ENCODE results near the gene TTC7B. TPM values are rescaled to one million over a fixed set of nuclear protein-coding genes. Genes with fewer than 3 reads are reported as not detected.

Gene TTC7B
- total and polyA plus RNA-seq, 9 of the 15 experiments (the other 6 are each of a cell fraction or from before 2014, with no cell fraction given) = 2.2 to 77.2 (median 36.7) TPM

DNA sequence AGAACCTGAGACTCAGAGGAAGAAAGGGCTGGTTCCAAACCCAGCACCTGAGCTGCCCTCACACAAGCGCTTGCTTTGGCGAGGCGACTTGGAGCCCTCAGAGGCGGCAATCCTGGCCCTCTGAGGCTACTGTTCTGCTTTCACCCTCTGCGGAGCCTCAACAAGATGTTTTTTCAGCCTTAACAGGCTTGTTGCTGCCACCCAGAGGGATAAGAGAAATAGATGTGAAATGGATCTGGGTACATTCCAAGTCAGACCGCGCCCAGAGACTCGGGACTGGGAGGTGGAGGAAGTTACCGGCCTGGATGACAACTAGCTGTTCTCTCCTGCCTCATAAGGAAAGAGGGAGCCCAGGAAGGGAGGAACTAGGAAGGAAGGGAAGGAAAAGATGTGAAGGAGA lies 89.6 kb downstream of the TTC7B start:
- FAIRE-seq = no peak
- H4K20me1 ChIP-seq (replicated peaks; ENCODE audit: control insufficient read depth, insufficient read depth, low read length) = no peaks in the 10 kb centered on the region
- no peak overlapping the region for H2AFZ ChIP-seq (ENCODE audit: low read depth, low read length)
- no peak overlapping the region for H3K27ac ChIP-seq (ENCODE audit: extremely low read depth, low read depth, low read length)
- no peak for TF ChIP-seq STAT5A (IDR thresholded peaks at IDR 0.05; ENCODE audit: borderline replicate concordance, low read length)
- TF ChIP-seq HNRNPL (IDR thresholded peaks at IDR 0.05; ENCODE audit: low read depth, low read length) = no peak
- TF ChIP-seq, protein P1, sequence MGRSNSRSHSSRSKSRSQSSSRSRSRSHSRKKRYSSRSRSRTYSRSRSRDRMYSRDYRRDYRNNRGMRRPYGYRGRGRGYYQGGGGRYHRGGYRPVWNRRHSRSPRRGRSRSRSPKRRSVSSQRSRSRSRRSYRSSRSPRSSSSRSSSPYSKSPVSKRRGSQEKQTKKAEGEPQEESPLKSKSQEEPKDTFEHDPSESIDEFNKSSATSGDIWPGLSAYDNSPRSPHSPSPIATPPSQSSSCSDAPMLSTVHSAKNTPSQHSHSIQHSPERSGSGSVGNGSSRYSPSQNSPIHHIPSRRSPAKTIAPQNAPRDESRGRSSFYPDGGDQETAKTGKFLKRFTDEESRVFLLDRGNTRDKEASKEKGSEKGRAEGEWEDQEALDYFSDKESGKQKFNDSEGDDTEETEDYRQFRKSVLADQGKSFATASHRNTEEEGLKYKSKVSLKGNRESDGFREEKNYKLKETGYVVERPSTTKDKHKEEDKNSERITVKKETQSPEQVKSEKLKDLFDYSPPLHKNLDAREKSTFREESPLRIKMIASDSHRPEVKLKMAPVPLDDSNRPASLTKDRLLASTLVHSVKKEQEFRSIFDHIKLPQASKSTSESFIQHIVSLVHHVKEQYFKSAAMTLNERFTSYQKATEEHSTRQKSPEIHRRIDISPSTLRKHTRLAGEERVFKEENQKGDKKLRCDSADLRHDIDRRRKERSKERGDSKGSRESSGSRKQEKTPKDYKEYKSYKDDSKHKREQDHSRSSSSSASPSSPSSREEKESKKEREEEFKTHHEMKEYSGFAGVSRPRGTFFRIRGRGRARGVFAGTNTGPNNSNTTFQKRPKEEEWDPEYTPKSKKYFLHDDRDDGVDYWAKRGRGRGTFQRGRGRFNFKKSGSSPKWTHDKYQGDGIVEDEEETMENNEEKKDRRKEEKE (IDR thresholded peaks at IDR 0.05; ENCODE audit: borderline replicate concordance in 1 of 2, control insufficient read depth in 1 of 2, low read depth in 2 of 2, low read length in 1 of 2) = no peak
- TF ChIP-seq, protein P2, sequence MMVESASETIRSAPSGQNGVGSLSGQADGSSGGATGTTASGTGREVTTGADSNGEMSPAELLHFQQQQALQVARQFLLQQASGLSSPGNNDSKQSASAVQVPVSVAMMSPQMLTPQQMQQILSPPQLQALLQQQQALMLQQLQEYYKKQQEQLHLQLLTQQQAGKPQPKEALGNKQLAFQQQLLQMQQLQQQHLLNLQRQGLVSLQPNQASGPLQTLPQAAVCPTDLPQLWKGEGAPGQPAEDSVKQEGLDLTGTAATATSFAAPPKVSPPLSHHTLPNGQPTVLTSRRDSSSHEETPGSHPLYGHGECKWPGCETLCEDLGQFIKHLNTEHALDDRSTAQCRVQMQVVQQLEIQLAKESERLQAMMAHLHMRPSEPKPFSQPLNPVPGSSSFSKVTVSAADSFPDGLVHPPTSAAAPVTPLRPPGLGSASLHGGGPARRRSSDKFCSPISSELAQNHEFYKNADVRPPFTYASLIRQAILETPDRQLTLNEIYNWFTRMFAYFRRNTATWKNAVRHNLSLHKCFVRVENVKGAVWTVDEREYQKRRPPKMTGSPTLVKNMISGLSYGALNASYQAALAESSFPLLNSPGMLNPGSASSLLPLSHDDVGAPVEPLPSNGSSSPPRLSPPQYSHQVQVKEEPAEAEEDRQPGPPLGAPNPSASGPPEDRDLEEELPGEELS (CRISPR knock-in tag; IDR thresholded peaks at IDR 0.05; ENCODE audit: borderline replicate concordance) = no peak
- TF ChIP-seq, protein P3, sequence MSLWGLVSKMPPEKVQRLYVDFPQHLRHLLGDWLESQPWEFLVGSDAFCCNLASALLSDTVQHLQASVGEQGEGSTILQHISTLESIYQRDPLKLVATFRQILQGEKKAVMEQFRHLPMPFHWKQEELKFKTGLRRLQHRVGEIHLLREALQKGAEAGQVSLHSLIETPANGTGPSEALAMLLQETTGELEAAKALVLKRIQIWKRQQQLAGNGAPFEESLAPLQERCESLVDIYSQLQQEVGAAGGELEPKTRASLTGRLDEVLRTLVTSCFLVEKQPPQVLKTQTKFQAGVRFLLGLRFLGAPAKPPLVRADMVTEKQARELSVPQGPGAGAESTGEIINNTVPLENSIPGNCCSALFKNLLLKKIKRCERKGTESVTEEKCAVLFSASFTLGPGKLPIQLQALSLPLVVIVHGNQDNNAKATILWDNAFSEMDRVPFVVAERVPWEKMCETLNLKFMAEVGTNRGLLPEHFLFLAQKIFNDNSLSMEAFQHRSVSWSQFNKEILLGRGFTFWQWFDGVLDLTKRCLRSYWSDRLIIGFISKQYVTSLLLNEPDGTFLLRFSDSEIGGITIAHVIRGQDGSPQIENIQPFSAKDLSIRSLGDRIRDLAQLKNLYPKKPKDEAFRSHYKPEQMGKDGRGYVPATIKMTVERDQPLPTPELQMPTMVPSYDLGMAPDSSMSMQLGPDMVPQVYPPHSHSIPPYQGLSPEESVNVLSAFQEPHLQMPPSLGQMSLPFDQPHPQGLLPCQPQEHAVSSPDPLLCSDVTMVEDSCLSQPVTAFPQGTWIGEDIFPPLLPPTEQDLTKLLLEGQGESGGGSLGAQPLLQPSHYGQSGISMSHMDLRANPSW (CRISPR knock-in tag; IDR thresholded peaks at IDR 0.05) = no peak
- TF ChIP-seq NR3C1 (CRISPR knock-in tag; IDR thresholded peaks at IDR 0.05) = no peak
- TF ChIP-seq FOXK2 (conservative IDR thresholded peaks at IDR 0.05 in 1 of 2, IDR thresholded peaks at IDR 0.05 in 1 of 2; ENCODE audit: low read depth in 2 of 2) = no peak
- TF ChIP-seq GATAD2B (IDR thresholded peaks at IDR 0.05; ENCODE audit: borderline replicate concordance) = no peak
- TF ChIP-seq KLF6 (CRISPR knock-in tag; IDR thresholded peaks at IDR 0.05; ENCODE audit: borderline replicate concordance) = no peak
- H3K9ac ChIP-seq (ENCODE audit: insufficient read depth in 1 of 2, low read depth in 2 of 2, low read length in 2 of 2) = no peak overlapping the region
- no peak overlapping the region for H3K4me3 ChIP-seq
- in situ Hi-C loops (cut with MboI) (no loop called here), intact Hi-C loops (cut with micrococcal nuclease) (no loop called here)
- H3K9me3 ChIP-seq (replicated peaks; ENCODE audit: control insufficient read depth, insufficient read depth, low read depth, low read length) = no peaks in the 10 kb centered on the region
- no peak overlapping the region for H3K4me2 ChIP-seq (ENCODE audit: insufficient read depth, low read length)
- WGBS (ENCODE audit: insufficient coverage, low coverage, missing lambda C conversion rate) = 90% methylated on average over 5 of the region's 9 CpGs
- ChIA-PET CTCF (ENCODE audit: low intra/inter-chr PET ratio) (no interaction called here), POLR2A (interaction anchor here (0.7 kb wide), 1 partner anchor 950 kb away, joined by 3 read pairs; no protein-coding TSS in a partner anchor)
- H3K4me1 ChIP-seq (replicated peaks in 1 of 2; ENCODE audit: control insufficient read depth in 2 of 2, insufficient read depth in 2 of 2, low read length in 2 of 2) = no peaks in the 10 kb centered on the region; a peak in 1 of 5 replicates
- DNase-seq (ENCODE audit: extremely low read depth in 1 of 4, low spot score in 3 of 4) = no peak
- H3K79me2 ChIP-seq (ENCODE audit: control insufficient read depth, insufficient read depth, low read length) = no peaks in the 10 kb centered on the region
- no TSS peak for BruUV-seq (replicated peaks)
- no peaks in the 10 kb centered on the region for H3K9me1 ChIP-seq (ENCODE audit: control insufficient read depth, insufficient read depth, low read length)
- H3K27me3 ChIP-seq (ENCODE audit: control insufficient read depth in 2 of 2, insufficient read depth in 2 of 2, low read length in 2 of 2) = no peaks in the 10 kb centered on the region
- H3K36me3 ChIP-seq (ENCODE audit: control insufficient read depth, insufficient read depth, low read length) = peaks cover 10% of the 10 kb centered on the region; the same call in 2 of the 3 replicates
- ATAC-seq = no peak

Measured in K562 (cell line).